Kidney epithelial cell (primary cell): Measurements from ENCODE around the gene AADAT. TPM values are rescaled to one million over a fixed set of nuclear protein-coding genes. Genes with fewer than 3 reads are reported as not detected.

Experiments used
- DNase-seq: peaks from one replicate; pipeline ENCODE4 v3.0.0-alpha.2; 2010; ENCODE audit warnings: low read depth
- H3K27me3 ChIP-seq: 2 replicates; pipeline ENCODE4 v1.6.0; 2011; ENCODE audit warnings: low read length; ENCODE audit not compliant: control insufficient read depth, insufficient read depth
- H3K36me3 ChIP-seq: 2 replicates; pipeline ENCODE4 v1.5.1; 2011; ENCODE audit warnings: low read length; ENCODE audit not compliant: control insufficient read depth, insufficient read depth
- H3K4me3 ChIP-seq: 2 replicates; pipeline ENCODE4 v1.5.1; 2011; ENCODE audit warnings: low read depth, mild to moderate bottlenecking, control low read depth, low read length
- CTCF ChIP-seq: IDR thresholded peaks from 2 replicates; pipeline ENCODE4 v1.5.1; 2011; ENCODE audit warnings: mild to moderate bottlenecking, moderate library complexity, low read length, control low read depth, inconsistent platforms; ENCODE audit not compliant: insufficient read depth, poor library complexity, severe bottlenecking
- total RNA-seq: library from RNA; depleted of rRNA; stranded (reverse); fragments of >200 nt; gene quantifications from 2 replicates; pipeline ENCODE4 v1.2.3, GENCODE V29; 2015

AADAT gene
- total RNA-seq, 1 donor from 2014 or later, result 13.7 TPM

GRCh38 chr4:170097681-170098080, 7.9 kb upstream of the AADAT start:
- TF ChIP-seq CTCF, result no peak

DNA sequence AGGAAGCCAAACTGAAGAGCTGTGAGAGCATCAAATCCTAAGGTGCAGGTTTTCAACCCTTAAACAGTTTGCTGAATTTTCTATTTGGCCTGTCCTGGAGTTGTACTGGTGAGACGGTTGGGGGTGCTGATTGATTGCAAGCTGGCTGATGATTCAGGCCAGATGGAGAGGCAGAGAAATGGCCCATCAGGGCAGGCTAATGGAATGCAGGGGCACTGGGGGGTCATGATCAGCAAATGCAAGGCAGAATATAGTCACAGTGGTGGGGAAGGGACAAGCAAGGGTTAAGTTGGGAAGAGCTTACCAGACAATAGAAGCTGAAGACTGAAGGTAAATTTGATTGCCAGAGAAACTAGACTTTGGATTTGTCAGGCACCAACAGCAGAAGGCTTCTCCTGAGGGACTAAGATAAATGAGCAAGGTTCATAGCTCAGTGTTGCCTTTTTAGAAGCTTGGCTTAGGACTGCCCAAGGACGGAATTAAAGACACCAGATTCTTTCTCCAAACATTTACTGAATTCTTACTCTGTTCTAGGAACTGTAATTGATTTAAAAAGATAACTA, 4.3 kb upstream of the AADAT start:
- no peak for DNase-seq
- Histone ChIP-seq H3K27me3 (no peaks in the 10 kb centered on the region), H3K4me3 (no peak overlapping the region), H3K36me3 (no peaks in the 10 kb centered on the region)
- no peak for TF ChIP-seq CTCF

More at GRCh38 chr4:170097681-170098080, 7.9 kb upstream of the AADAT start:
- no peak for DNase-seq
- Histone ChIP-seq H3K27me3 (no peaks in the 10 kb centered on the region), H3K36me3 (no peaks in the 10 kb centered on the region), H3K4me3 (no peak overlapping the region)

DNA sequence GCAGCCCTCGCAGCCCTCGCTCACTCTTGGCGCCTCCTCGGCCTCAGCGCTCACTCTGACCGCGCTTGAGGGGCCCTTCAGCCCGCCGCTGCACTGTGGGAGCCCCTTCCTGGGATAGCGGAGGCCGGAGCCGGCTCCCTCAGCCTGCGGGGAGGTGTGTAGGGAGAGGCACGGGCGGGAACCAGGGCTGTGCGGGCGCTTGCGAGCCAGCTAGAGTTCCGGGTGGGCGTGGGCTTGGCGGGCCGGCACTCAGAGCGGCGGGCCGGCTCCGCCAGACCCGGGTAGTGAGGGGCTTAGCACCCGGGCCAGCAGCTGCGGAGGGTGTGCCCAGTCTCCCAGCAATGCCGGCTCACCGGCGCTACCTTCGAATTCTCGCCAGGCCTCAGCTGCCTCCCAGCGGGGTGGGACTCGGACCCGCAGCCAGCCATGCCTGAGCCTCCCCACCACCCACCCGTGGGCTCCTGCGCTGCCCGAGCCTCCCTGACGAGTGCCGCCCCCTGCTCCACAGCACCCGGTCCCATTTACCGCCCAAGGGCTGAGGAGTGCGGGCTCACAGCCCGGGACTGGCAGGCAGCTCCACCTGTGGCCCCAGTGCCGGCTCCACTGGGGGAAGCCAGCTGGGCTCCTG, 1.4 kb upstream of the AADAT start:
- no peaks in the 10 kb centered on the region for H3K36me3 ChIP-seq
- TF ChIP-seq CTCF, result no peak
- H3K27me3 ChIP-seq, result no peaks in the 10 kb centered on the region
- no peak overlapping the region for H3K4me3 ChIP-seq
- DNase-seq, result no peak

- no peak for DNase-seq
- no peaks in the 10 kb centered on the region for H3K36me3 ChIP-seq
- no peak for TF ChIP-seq CTCF
Measured at GRCh38 chr4:170090352-170091052, 746 bp upstream of the AADAT start.

GRCh38 chr4:170089274-170089667, 485 bp downstream of the AADAT start:
- H3K27me3 ChIP-seq, result no peaks in the 10 kb centered on the region
- TF ChIP-seq CTCF, result no peak
- H3K4me3 ChIP-seq, result peak overlapping the region; percentile 44
- no peak for DNase-seq
- peaks cover 1% of the 10 kb centered on the region for H3K36me3 ChIP-seq

More at GRCh38 chr4:170090352-170091052, 746 bp upstream of the AADAT start:
- Histone ChIP-seq H3K4me3 (peak overlapping the region; percentile 44), H3K27me3 (no peaks in the 10 kb centered on the region)
